Mesenchymal stem cell (in vitro differentiated cells and primary cell): ENCODE data around the gene PPP1R1C.

Source experiments
- DNase-seq: peaks from one replicate; pipeline ENCODE4 v3.0.0-alpha.2; 2013
- H2AFZ ChIP-seq: one replicate; pipeline ENCODE4 v1.6.1; 2013; ENCODE audit warnings: low read depth, mild to moderate bottlenecking, control low read depth, inconsistent platforms, low read length, moderate library complexity
- H2AK5ac ChIP-seq: 2 replicates; pipeline ENCODE4 v1.6.1; 2013; ENCODE audit warnings: low read length, moderate library complexity, mild to moderate bottlenecking, inconsistent platforms; ENCODE audit not compliant: severe bottlenecking
- H2BK120ac ChIP-seq: one replicate; pipeline ENCODE4 v1.6.1; 2013; ENCODE audit warnings: low read depth, mild to moderate bottlenecking, inconsistent platforms, low read length, moderate library complexity
- H2BK12ac ChIP-seq, 2 experiments: one replicate each; pipeline ENCODE4 v1.6.1; 2013; ENCODE audit warnings: inconsistent platforms in 2 of 2, low read length in 2 of 2, mild to moderate bottlenecking in 2 of 2, moderate library complexity in 2 of 2, control low read depth in 1 of 2
- H2BK15ac ChIP-seq: one replicate; pipeline ENCODE4 v1.6.1; 2013; ENCODE audit warnings: mild to moderate bottlenecking, low read depth, inconsistent platforms; ENCODE audit not compliant: poor library complexity, severe bottlenecking
- H2BK5ac ChIP-seq: 2 replicates; pipeline ENCODE4 v1.6.1; 2013; ENCODE audit warnings: low read depth, mild to moderate bottlenecking, low read length, control low read depth, inconsistent platforms; ENCODE audit not compliant: poor library complexity, severe bottlenecking
- H3K14ac ChIP-seq, 2 experiments: one replicate each; pipeline ENCODE4 v1.6.1; 2013; ENCODE audit warnings: inconsistent platforms in 2 of 2, low read length in 2 of 2, control low read depth in 1 of 2, mild to moderate bottlenecking in 1 of 2, moderate library complexity in 1 of 2
- H3K18ac ChIP-seq, 2 experiments: one replicate each; pipeline ENCODE4 v1.6.1; 2013; ENCODE audit warnings: inconsistent platforms in 2 of 2, low read length in 2 of 2, control low read depth in 1 of 2, low read depth in 1 of 2, mild to moderate bottlenecking in 1 of 2
- H3K23ac ChIP-seq, 2 experiments: one replicate each; pipeline ENCODE4 v1.6.1; 2013; ENCODE audit warnings: inconsistent platforms in 2 of 2, low read length in 2 of 2, mild to moderate bottlenecking in 2 of 2, moderate library complexity in 2 of 2, control low read depth in 1 of 2
- H3K27ac ChIP-seq: 2 replicates; pipeline ENCODE4 v1.5.1; 2013; ENCODE audit warnings: mild to moderate bottlenecking, moderate library complexity, low read length, control low read depth, inconsistent platforms; ENCODE audit not compliant: poor library complexity, severe bottlenecking
- H3K27me3 ChIP-seq, 2 experiments: 2 replicates each; pipeline versions ENCODE4 v1.6.1 to v1.7.0; 2013; ENCODE audit warnings: low read length in 2 of 2, mild to moderate bottlenecking in 2 of 2, moderate library complexity in 2 of 2, control low read depth in 1 of 2, inconsistent platforms in 1 of 2; ENCODE audit not compliant: control insufficient read depth in 1 of 2, insufficient read depth in 1 of 2
- H3K36me3 ChIP-seq, 2 experiments: 2 replicates each; pipeline versions ENCODE4 v1.6.1 to v1.7.0; 2013; ENCODE audit warnings: low read length in 2 of 2, control low read depth in 1 of 2, inconsistent platforms in 1 of 2, low read depth in 1 of 2, mild to moderate bottlenecking in 1 of 2; ENCODE audit not compliant: insufficient read depth in 2 of 2, control insufficient read depth in 1 of 2
- H3K4ac ChIP-seq, 2 experiments: one replicate each; pipeline ENCODE4 v1.6.1; 2013; ENCODE audit warnings: inconsistent platforms in 2 of 2, low read length in 2 of 2, mild to moderate bottlenecking in 2 of 2, moderate library complexity in 2 of 2, control low read depth in 1 of 2, low read depth in 1 of 2
- H3K4me1 ChIP-seq: 2 replicates; pipeline ENCODE4 v1.6.1; 2013; ENCODE audit warnings: low read depth, low read length, control low read depth; ENCODE audit not compliant: control insufficient read depth, insufficient read depth
- H3K4me2 ChIP-seq: 2 replicates; pipeline ENCODE4 v1.6.1; 2013; ENCODE audit warnings: low read length, mild to moderate bottlenecking, inconsistent platforms; ENCODE audit not compliant: poor library complexity, severe bottlenecking
- H3K4me3 ChIP-seq, 2 experiments: 2 replicates each; pipeline versions ENCODE4 v1.5.1 to v1.7.0; 2013; ENCODE audit warnings: low read length in 2 of 2, mild to moderate bottlenecking in 2 of 2, control low read depth in 1 of 2, low read depth in 1 of 2; ENCODE audit not compliant: insufficient read depth in 1 of 2
- H3K79me1 ChIP-seq: replicated peaks from 2 replicates; pipeline ENCODE4 v1.6.1; 2013; ENCODE audit warnings: mild to moderate bottlenecking, control low read depth, low read length, inconsistent platforms; ENCODE audit not compliant: poor library complexity, severe bottlenecking
- H3K9ac ChIP-seq: 2 replicates; pipeline ENCODE4 v1.7.0; 2013; ENCODE audit warnings: mild to moderate bottlenecking, low read length, moderate library complexity
- H3K9me3 ChIP-seq: 2 replicates; pipeline ENCODE4 v1.7.0; 2013; ENCODE audit warnings: mild to moderate bottlenecking, low read length; ENCODE audit not compliant: control insufficient read depth
- H4K8ac ChIP-seq: one replicate; pipeline ENCODE4 v1.6.1; 2013; ENCODE audit warnings: inconsistent platforms, mild to moderate bottlenecking, low read length, moderate library complexity
- H4K91ac ChIP-seq: one replicate; pipeline ENCODE4 v1.6.1; 2013; ENCODE audit warnings: mild to moderate bottlenecking, low read length, inconsistent platforms
- WGBS: methylation state at CpG from one replicate; pipeline ENCODE4 v1.1.7; 2013; ENCODE audit warnings: mixed read lengths; 5-methylcytosine and 5-hydroxymethylcytosine counted together

PPP1R1C gene

GRCh38 chr2:181998041-181998835, 12.6 kb downstream of the PPP1R1C start:
- Histone ChIP-seq H3K4me1 (no peaks in the 10 kb centered on the region), H2BK12ac (no peak overlapping the region), H3K4ac (no peak overlapping the region), H3K9ac (no peak overlapping the region), H3K27ac (no peak overlapping the region), H2AFZ (peak overlapping the region; percentile 29), H3K79me1 (no peaks in the 10 kb centered on the region), H3K18ac (no peak overlapping the region), H3K14ac (no peak overlapping the region), H2BK5ac (no peak overlapping the region), H3K23ac (no peak overlapping the region), H3K36me3 (no peaks in the 10 kb centered on the region), H3K27me3 (no peaks in the 10 kb centered on the region), H3K4me3 (no peak overlapping the region), H4K8ac (no peak overlapping the region), H2BK120ac (no peak overlapping the region), H4K91ac (no peak overlapping the region), H2AK5ac (no peak overlapping the region), H2BK15ac (no peak overlapping the region), H3K4me2 (no peak overlapping the region), H3K9me3 (no peaks in the 10 kb centered on the region)
- WGBS = 90% methylated on average over 5 of the region's 8 CpGs
- DNase-seq = no peak

DNA sequence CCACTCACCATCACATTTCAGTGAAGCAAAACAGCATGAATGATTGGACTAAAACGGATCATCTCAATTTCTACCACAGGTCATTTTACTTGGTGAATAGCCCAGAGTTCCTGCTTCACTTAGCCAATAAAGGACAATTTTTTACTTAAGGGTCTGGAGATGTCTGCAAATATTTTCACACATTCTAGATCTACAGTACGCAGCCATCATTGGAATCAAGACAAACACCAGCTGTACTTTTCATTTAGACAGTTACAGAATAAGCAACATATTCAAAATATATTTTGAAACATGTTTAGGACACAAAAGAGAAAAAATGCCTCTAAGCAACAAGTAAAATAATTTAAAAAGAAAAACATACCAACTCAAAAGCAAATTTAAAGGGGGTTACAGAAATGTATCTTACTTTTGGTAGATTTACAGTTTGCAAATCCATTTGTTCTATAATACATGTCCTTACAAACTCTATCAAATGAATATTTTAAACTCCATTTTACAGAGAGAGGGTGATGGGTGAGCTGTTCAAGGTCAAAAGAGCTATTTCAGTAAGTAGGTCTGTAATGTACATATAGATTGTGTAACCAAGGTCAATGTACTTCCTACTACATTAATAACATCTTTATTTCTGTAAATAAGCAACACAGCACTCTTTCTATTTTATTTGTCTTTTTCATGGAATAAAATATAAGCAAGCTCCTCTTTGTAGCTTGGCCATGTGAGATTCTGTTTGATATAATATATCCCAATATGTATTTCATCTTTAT, 13.4 kb downstream of the PPP1R1C start:
- no peaks in the 10 kb centered on the region for H3K27me3 ChIP-seq
- no peak overlapping the region for H2BK120ac ChIP-seq
- H4K91ac ChIP-seq = no peak overlapping the region
- 92% methylated on average over 2 of the region's 2 CpGs for WGBS
- no peak overlapping the region for H3K23ac ChIP-seq
- no peak for DNase-seq
- no peak overlapping the region for H3K9ac ChIP-seq
- no peak overlapping the region for H2BK12ac ChIP-seq
- no peak overlapping the region for H4K8ac ChIP-seq
- H2AFZ ChIP-seq = no peak overlapping the region
- H3K9me3 ChIP-seq = no peaks in the 10 kb centered on the region
- H3K27ac ChIP-seq = no peak overlapping the region
- H2BK5ac ChIP-seq = no peak overlapping the region
- no peak overlapping the region for H3K14ac ChIP-seq
- H3K79me1 ChIP-seq = no peaks in the 10 kb centered on the region
- H3K4ac ChIP-seq = no peak overlapping the region
- no peak overlapping the region for H3K18ac ChIP-seq
- no peaks in the 10 kb centered on the region for H3K36me3 ChIP-seq
- no peak overlapping the region for H3K4me3 ChIP-seq
- no peak overlapping the region for H2AK5ac ChIP-seq
- no peak overlapping the region for H2BK15ac ChIP-seq
- H3K4me1 ChIP-seq = no peaks in the 10 kb centered on the region
- H3K4me2 ChIP-seq = no peak overlapping the region

DNA sequence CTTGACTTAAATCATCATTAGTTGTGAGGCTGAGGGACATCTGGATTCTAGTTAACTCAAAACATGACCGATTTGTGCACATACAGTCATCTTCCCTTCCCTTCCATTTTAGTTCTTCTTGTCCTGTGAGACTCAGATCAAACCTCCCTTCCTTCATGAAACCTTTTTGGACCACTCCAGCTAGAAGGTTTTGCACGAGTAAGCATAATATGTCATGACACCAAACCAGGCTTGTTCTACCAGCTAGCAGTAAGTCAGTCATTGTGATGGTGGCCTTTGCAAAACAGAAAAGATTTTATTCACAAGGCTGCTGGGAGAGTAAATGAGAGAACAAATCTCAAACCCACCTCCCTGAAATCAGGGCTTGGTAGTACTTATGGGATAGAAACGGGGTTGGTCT, 14.3 kb downstream of the PPP1R1C start:
- H3K79me1 ChIP-seq = no peaks in the 10 kb centered on the region
- no peaks in the 10 kb centered on the region for H3K36me3 ChIP-seq
- no peak overlapping the region for H2AFZ ChIP-seq
- H2BK12ac ChIP-seq = no peak overlapping the region
- no peak overlapping the region for H3K27ac ChIP-seq
- no peak overlapping the region for H3K4me2 ChIP-seq
- H3K4ac ChIP-seq = no peak overlapping the region
- H2BK15ac ChIP-seq = no peak overlapping the region
- H4K91ac ChIP-seq = no peak overlapping the region
- no peak overlapping the region for H3K14ac ChIP-seq
- no peaks in the 10 kb centered on the region for H3K4me1 ChIP-seq
- no peak overlapping the region for H3K4me3 ChIP-seq
- no peak overlapping the region for H2AK5ac ChIP-seq
- H2BK5ac ChIP-seq = no peak overlapping the region
- no peak overlapping the region for H3K18ac ChIP-seq
- 98% methylated on average over 3 of the region's 3 CpGs for WGBS
- no peaks in the 10 kb centered on the region for H3K27me3 ChIP-seq
- no peak overlapping the region for H4K8ac ChIP-seq
- no peaks in the 10 kb centered on the region for H3K9me3 ChIP-seq
- no peak overlapping the region for H2BK120ac ChIP-seq
- H3K23ac ChIP-seq = no peak overlapping the region
- no peak overlapping the region for H3K9ac ChIP-seq
- no peak for DNase-seq

GRCh38 chr2:182004945-182005520, 19.4 kb downstream of the PPP1R1C start:
- H2AK5ac ChIP-seq = no peak overlapping the region
- no peak overlapping the region for H3K18ac ChIP-seq
- no peak overlapping the region for H2BK12ac ChIP-seq
- H4K8ac ChIP-seq = no peak overlapping the region
- H3K27ac ChIP-seq = no peak overlapping the region
- H3K9ac ChIP-seq = no peak overlapping the region
- no peak overlapping the region for H3K4me3 ChIP-seq
- H2BK5ac ChIP-seq = no peak overlapping the region
- H3K4me1 ChIP-seq = no peaks in the 10 kb centered on the region
- no CpG with 5 or more reads among the region's 2 CpGs for WGBS
- no peak overlapping the region for H3K23ac ChIP-seq
- no peak overlapping the region for H2BK15ac ChIP-seq
- no peaks in the 10 kb centered on the region for H3K36me3 ChIP-seq
- no peak overlapping the region for H4K91ac ChIP-seq
- no peak overlapping the region for H3K14ac ChIP-seq
- H3K79me1 ChIP-seq = no peaks in the 10 kb centered on the region
- H3K4ac ChIP-seq = no peak overlapping the region
- no peak for DNase-seq
- H2BK120ac ChIP-seq = no peak overlapping the region
- H3K4me2 ChIP-seq = no peak overlapping the region
- no peaks in the 10 kb centered on the region for H3K9me3 ChIP-seq
- no peaks in the 10 kb centered on the region for H3K27me3 ChIP-seq
- no peak overlapping the region for H2AFZ ChIP-seq
